ENCODE data around the gene CNTNAP2.
"Not testable (repeated sequence)": the region's sequence is repeated elsewhere in the genome, so short reads cannot be mapped to it uniquely, and the experiment has no call there.

CNTNAP2 gene

DNA sequence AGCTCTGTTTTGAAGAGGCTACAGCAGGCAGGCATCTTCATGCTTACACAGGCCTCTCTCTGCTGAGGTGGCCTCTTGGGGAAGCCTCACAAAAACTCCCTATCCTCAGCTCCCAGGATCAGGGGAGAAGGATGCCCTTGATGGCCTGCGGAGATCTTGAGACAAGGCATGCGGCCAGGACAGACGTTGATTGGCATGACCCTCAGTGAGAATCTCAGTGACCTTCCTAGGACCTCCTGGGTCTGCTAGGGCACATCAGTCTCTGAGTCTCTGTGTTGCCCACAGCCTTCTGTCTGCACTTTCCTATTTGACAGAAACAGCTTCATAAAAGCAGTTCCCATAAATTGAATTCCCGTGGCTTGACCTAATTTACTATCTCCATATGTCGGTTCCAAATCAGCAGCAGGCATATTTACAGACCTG lies 1468.2 kb downstream of the CNTNAP2 start:
- no peak for DNase-seq (ENCODE audit: extremely low read depth in 1 of 2, low read depth in 1 of 2)

DNA sequence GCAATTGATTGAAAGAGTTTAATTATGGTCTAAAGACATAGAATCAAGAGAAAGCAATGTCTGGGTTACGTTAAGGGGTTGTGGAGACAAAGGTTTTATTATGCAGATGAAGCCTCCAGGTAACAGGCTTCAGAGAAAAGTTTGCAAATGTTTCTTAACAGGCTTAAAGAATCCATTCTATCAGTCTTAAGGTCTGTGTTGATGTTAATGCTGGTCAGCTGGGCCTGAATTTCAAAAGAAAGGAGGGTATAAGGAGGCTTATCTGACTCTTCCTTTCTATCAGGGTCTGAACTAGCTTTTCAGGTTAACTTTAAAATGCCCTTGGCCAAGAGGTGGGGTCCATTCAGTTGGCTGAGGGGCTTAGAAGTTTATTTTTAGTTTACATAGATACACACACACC lies 1469.5 kb downstream of the CNTNAP2 start:
- DNase-seq (ENCODE audit: extremely low read depth in 1 of 2, low read depth in 1 of 2), result no peak

DNA sequence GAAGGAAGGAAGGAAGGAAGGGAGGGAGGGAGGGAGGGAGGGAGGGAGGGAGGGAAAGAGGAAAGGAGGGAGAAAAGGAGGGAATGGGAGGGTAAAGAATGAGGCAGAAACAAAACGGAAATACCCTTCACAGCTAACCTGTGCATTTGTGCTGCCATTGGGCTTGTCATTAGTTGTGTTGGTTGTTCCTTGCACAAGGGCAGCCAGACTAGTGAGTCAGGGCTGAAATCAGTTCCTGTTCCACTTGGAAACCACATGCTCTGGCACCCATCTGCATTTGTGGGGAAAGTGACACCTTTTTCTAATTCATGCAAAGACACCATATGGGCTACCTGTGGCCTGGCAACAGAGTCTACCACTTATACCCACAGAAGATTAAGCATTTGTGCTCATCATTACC lies 1469.9 kb downstream of the CNTNAP2 start:
- DNase-seq (ENCODE audit: extremely low read depth in 1 of 2, low read depth in 1 of 2), result no peak

DNA sequence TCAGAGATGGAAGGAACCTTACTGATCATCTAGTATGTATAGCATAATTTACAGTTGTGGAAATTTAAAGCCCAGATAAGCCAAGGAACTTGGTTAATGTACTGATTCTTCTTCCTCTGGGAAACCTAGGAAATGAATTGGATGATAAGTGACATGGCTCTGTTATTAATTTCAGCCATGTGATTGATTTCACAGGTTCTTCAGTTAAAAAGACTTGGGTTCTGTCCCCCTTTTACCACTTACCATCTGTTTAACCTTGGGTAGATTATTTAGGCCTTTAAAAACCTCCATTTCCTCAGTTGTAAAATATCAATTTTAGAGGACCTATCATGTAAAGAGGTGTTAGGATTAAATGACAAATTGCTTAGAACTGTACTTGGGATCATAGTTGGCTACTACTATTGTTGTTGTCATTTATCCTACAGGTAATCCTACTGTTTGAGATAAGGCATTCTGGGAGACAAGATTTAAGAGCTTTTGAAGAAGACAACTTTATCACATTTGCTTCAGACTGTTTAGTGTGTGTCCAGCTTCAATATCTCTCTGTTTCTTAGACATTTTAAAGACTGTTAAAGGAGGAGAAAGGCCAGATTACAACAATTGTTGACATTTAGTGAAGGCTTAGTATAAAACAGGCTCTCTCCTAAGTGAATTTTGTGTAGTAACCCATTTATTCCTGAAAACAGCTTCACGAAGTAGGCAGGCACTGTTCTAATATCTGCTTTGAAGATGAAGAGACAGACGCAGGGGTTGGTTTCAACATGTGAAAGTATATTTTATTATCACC lies 1476.9 kb downstream of the CNTNAP2 start:
- DNase-seq (ENCODE audit: extremely low read depth in 1 of 2, low read depth in 1 of 2), result no peak

DNA sequence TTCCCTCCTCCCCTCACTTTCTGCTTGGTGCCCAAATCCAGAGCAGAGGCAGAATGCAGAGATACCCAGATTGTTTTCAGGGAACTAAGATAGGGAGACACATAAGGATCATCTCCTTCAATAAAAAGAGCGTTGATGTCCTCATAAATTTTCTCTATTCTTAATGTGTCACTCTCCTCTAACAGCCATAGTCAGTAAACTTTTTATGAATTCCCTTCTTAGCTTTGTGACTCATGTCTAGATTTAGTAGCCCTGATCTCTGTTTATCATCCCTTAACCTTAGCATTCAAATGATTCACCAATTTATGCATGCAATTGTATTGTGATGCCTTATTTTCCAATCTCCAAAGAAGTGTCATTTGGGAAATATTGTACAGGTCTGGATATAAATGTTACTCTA lies 1478.4 kb downstream of the CNTNAP2 start:
- no peak for DNase-seq (ENCODE audit: extremely low read depth in 1 of 2, low read depth in 1 of 2)

DNA sequence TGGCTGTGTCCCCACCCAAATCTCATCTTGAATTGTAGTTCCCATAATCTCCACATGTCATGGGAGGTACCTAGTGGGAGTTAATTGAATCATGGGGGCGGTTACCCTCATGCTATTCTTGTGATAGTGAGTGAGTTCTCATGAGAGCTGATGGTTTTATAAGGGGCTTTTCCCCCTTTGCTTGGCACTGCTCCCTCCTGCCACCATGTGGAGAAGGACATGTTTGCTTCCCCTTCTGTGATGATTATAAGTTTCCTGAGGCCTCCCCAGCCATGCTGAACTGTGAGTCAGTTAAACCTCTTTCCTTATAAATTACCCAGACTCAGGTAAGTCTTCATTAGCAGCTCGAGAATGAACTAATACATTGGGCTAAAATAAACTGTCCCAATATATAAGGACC lies 1482.1 kb downstream of the CNTNAP2 start:
- not testable (repeated sequence) for DNase-seq (ENCODE audit: extremely low read depth in 1 of 2, low read depth in 1 of 2)

DNA sequence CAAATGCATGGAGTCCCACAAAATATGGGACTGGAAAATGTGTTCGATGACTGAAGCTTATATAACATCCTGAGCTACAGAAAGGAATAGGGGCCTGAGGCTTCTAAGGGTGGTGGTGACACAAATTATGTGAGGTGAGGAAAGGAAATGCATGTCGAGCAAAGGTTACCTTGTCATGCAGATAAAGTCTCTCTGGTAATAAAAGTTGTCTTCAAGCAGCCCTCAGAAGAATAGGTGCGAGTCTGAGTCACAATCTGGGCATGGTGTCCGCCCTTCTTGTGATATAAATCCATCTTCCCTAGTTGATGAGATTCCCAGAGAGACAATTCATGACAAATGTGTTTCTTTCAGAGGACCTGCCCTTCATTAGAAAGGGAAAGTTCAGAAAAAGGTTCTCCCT lies 1488.7 kb downstream of the CNTNAP2 start:
- DNase-seq (ENCODE audit: extremely low read depth in 1 of 2, low read depth in 1 of 2), result no peak

DNA sequence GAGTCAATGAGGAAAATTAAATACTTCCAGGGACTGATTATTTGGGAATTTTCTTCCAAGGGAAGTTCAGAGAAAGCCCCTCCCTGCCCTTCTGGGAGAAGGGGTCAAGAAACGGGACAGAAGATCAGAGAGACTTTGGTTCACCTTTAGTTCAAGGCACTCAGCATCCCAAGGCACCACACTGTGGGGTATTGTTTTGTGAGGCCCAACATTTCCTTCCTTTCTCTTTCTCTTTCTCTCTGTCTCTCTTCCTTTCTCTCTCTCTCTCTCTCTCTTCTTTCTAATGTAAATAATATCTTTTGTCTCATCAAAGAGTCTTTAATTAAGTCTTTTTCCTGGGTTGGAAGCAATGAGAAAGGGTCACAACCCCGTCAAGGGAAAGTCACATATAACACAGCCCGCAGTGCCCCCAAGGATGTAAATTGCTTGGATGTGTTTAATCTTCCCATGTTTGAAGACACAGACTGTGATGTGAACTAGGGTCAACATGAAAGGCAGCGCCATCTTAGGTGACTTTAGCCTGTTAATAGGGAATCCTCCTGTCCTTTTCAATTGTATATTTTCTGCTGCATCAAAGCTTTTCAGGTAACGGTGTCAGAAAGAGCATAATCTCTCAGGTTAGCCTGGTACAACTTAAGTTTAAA lies 1490.7 kb downstream of the CNTNAP2 start:
- no peak for DNase-seq (ENCODE audit: extremely low read depth in 1 of 2, low read depth in 1 of 2)

DNA sequence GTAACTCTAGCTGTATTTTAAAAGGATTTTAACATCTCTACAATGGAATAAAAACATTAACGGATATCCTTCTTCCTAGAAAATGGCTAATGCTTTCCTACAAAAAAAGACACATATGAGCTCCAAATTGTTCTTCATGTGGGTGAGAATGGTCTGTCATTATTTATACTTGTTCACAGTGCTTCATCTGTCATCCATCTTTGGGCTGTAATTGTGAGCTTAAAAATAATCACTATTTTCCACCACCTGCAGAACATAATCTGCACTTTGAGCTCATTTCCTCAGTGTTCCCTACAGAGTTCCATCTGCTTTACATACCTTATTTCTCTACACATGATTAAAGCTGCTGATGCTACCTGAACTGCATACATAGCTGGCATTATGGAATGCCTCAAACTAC lies 1494.8 kb downstream of the CNTNAP2 start:
- DNase-seq (ENCODE audit: extremely low read depth in 1 of 2, low read depth in 1 of 2), result no peak

DNA sequence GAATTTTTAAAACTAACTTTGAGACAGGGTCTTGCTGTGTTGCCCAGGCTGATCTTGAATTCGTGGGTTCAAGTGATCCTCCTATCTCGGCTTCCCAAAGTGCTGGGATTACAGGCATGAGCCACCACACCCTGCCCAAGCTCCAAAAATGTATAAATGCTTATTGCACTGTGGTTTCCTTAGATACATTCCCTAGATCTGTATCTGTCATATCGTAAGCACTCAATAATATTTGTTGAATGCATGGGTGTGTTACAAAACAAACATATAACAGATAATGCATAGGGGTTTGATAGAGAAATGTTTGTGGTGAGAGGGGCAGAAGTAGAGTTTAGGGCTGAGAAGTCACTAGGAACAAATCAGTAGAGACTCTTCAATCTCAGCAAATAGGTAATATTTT lies 1518.7 kb downstream of the CNTNAP2 start:
- DNase-seq (ENCODE audit: extremely low read depth in 1 of 2, low read depth in 1 of 2), result no peak

DNA sequence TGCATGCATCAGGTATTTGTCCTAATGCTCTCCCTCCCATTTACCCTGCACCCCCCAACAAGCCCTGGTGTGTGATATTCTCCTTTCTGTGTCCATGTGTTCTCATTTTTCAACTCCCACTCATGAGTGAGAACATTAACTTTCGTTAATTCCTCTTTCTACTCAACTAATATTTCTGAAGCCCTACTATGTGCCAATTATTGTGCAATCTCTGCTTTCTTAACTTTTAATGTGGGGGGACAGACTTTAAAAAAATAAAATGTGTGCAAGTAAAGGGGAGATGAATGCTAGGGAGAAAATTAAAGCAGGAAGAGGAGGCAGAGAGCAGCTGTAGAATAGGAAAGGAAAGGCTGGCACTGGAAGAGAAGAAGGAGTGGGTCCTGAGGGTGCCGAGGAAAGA lies 1520.0 kb downstream of the CNTNAP2 start:
- no peak for DNase-seq (ENCODE audit: extremely low read depth in 1 of 2, low read depth in 1 of 2)

DNA sequence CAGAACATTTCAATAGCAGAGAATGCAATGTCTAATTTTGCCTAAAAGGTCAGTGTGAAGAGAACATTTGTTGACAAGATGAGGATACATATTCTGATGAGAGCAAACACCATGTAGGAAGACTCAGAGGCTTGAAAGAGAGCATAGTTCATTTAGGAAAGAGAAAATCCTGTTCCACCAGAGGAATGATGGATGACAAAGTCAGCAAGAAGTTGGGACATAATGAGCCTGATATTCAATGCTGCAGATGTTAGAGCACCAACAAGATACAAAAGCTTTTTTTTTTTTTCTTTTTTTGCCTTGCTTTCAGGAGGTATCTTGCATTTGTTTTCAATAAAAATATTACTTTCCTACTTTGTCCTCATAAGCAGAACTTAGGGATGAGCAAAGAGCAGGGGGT lies 1522.0 kb downstream of the CNTNAP2 start:
- no peak for DNase-seq (ENCODE audit: extremely low read depth in 1 of 2, low read depth in 1 of 2)

DNA sequence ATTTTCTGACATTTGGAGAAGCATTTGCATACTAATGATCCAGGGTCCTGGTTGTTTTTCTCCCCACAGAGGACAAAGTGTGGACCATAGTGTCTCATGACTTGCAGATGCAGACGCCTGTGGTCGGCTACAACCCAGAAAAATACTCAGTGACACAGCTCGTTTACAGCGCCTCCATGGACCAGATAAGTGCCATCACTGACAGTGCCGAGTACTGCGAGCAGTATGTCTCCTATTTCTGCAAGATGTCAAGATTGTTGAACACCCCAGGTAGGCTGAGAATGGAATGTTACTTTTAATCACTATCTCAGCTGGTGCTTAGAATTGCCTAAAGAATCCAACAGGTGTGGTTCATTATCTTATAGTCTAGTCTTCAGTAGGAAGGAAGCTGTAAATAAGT lies 1522.4 kb downstream of the CNTNAP2 start:
- DNase-seq (ENCODE audit: extremely low read depth in 1 of 2, low read depth in 1 of 2), result no peak

DNA sequence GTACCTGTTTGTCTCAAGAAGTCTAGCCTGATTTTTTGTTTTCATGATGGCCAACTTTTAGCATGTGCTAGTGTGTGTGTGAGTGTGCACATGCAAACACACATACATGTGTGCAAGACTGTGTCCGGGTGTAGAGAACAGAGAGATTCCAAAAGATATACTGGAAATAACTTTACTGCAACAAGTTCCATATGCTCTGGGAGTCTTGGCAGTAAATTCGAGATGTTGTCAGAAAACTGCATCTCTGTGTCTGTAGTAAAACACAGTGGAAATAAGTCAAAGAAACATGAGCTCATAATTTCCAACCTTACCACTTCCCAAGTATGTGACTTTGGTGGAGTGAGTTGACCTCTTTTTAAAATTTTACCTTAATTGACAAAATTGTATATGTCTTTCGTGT lies 1523.2 kb downstream of the CNTNAP2 start:
- DNase-seq (ENCODE audit: extremely low read depth in 1 of 2, low read depth in 1 of 2), result no peak

DNA sequence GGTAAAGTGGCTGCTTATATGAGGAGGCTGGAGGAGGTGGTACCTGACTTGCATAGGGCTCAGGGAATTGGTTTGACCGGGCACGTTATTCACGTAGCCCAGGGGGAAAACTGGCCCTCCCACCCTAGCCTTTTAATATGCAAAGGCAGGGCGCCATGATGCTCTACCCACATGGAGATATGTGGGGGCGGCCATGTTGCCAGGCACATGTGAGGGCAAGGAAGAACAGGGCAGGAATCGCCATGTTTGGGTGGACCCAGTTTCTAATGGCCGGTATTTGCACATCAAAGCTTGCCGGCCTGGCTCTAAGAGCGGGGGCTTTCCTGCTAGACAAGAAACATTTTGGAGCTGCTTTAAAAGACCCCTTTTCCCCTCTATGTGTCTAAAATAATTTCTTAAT lies 1524.2 kb downstream of the CNTNAP2 start:
- no peak for DNase-seq (ENCODE audit: extremely low read depth in 1 of 2, low read depth in 1 of 2)

DNA sequence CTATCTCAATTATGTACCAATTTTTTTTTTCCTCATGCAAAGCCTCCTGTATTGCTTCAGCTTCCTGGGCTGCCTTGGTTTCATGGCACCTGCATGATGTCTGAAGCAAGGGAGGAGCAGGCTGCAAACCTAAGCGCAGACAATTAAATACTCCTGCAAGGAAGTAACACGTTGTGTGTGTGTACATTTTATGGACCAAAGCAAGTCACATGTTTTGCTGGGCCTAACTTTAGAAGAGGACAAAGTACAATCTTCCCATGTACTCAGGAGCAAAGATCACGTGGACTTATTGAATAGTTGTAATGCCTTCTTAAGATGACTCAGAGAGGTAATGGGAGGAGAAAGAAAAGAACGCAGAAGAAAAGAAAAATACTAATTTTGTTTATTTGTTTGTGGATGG lies 1530.0 kb downstream of the CNTNAP2 start:
- DNase-seq (ENCODE audit: extremely low read depth in 1 of 2, low read depth in 1 of 2), result no peak

DNA sequence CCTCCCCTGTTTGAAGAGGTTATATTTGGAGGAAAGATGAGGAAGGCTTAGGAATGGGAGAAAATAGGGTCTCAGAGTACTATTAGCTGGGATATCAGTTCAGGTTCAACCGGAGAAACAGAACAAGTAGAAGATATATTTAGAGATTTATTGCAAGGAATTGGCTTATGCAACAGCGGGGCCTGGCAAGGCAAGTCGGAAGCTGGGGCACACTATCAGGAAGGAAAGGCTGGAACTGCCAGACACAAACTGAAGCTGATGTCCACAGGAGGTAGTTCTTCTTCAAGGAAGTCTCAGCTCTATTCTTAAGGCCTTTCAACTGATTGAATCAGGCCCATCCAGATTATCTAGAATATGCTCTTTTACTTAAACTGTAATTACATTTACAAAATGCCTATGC lies 1534.4 kb downstream of the CNTNAP2 start:
- DNase-seq (ENCODE audit: extremely low read depth in 1 of 2, low read depth in 1 of 2), result no peak

DNA sequence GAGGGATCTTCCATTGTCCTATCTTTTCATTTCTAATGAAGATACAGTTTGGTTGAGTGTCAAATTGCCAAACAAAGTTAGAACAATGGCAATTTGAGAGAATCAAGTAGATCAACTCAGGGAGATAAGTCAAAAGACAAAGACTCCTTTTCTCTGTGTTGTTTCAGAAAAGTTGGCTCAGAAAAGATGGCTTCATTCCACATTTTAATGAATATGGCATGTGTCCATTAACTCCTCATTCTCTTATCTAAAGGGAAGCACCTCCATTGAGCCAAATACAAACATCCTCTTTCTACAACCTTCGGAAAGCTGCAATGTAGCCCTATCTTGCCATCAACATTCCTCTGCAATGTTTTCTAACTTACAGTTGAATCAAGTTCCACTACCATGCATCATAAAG lies 1535.0 kb downstream of the CNTNAP2 start:
- no peak for DNase-seq (ENCODE audit: extremely low read depth in 1 of 2, low read depth in 1 of 2)

DNA sequence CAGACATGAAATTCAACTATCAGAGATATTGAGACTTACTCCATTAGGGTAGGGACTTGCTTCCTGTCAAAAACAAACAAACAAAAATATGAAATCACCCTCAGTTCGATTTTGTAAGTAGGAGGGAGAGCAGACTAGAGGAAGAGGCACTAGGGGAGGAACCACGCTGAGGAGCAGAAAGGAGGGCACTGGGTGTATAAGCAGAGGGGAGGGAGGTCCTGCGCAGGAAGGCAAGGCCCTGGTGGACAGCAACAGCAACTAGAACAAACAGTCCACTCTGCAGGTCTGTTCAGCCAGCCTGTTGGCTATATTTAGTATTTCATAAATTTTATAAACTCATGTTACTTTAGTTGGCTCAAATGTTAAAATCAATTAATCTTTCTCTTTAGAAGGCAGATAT lies 1536.9 kb downstream of the CNTNAP2 start:
- no peak for DNase-seq (ENCODE audit: extremely low read depth in 1 of 2, low read depth in 1 of 2)

DNA sequence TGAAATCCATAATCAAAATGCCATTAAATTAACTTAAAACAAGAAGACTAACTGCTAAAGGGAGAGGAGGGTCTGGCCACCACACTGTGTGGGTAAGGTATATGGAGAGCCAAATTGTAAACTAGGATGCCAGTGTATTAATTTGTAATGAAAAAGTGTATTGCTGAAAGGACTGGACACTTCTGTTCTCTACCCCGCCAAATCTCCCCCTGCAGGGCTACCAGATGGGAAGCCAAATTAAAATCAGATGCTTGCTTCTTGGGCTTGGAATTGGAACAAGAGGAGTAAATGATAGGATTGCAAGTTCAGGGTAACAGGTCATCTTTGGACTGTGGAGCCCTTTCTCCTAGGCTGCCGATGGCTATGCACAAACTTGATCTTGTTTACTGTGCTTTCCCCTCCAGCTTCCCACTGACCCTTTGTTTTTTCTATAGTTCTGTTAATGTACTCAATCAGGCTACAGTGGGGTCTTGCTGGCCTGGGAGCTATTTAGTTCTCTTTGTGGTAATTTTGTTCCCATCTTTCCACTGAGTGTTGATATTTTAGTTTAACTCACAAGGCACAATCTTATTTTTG lies 1541.9 kb downstream of the CNTNAP2 start:
- no peak for DNase-seq (ENCODE audit: extremely low read depth in 1 of 2, low read depth in 1 of 2)

DNA sequence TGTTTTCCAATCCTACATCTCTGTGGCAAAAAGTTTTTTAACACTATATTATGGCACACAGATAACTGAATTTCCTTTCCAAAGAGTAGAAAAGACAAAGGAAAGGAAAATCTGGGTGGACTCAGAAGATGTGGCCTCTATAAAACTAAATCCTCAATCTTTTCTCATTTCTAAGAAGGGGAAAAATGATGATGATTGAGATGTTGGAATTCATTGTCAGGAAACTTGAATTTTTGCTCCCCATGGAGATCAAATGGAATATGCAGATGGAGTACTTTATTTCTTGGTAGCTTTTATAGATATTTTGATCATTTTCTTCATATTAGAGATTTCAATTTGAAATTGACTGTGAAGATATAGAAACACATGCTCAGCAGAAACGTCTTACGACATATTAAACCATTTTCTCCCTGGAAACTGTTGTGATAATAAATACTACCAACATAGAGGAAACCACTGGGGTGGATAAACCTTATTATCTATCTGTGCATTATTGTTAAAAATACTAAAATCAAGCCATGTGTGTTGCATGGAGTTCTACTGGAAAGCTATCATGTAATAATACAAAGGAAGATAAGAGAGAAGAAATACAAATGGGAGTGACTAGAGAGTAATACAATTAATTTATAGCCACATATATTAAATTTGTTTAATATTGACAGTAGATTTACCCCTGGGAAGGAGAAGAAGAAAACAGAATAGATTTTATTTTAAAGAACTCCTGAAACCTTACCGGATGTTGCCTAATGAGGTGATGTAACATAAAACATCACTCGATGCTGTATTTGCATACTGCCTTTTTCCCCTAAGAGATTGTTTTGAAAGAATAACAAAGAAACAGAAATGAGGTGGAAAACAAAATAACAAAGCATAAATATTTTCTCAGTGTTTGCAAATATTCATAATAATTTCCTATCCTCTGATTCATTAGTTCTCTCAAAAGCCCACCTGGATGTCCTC lies 1542.7 kb downstream of the CNTNAP2 start:
- DNase-seq (ENCODE audit: extremely low read depth in 1 of 2, low read depth in 1 of 2), result no peak
